NT2/D1 (cell line): ENCODE data around the gene PPP2R3B.

Experiments
- SUZ12 ChIP-seq: IDR thresholded peaks from 2 replicates; pipeline ENCODE4 v1.6.1; 2011; ENCODE audit not compliant: insufficient read length, insufficient read depth; ENCODE audit errors: extremely low read depth
- YY1 ChIP-seq: IDR thresholded peaks from 2 replicates; pipeline ENCODE4 v1.6.1; 2011; ENCODE audit not compliant: insufficient read length, insufficient read depth
- ZNF274 ChIP-seq: IDR thresholded peaks from 2 replicates; pipeline ENCODE4 v1.6.1; 2011; ENCODE audit warnings: mild to moderate bottlenecking, low read depth, low read length

DNA sequence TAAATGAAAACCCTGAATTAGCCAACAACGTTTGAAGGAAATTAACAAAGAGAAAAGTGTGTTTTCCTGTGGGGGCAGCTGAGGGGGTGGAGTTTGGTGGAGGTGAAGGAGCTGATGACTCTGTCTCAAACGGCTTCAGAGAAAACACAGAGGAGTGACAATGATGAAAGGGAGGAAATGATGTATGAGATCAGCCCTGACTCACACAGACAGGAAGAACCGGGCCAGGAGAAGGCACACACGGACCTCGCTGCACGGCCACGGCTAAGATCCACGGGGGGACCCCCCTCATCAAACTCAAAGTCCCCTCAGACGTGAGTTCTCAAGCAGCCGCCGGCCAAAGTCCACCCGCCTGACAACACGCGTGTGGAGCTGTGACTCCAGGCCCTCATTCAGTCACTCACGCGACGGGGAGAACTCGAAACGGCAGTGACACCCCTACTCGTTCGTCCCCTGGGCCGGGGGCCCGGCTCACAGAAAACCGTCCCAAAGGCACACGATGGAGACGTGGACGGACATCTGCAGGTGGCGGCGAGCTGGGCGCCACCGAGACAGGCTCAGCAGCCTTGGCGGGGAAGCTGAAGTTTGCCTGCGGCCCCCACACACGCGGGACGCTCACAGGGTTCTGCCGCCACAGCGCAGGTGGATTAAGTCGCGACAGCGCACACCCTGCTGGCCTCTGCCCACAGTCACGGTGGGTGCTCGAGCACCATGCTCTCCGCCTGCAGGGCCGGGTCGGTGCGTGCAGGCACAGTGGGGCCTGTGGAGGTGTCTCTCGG lies 28.8 kb downstream of the PPP2R3B start:
- TF ChIP-seq YY1 (no peak), ZNF274 (no peak), SUZ12 (no peak)
